SU-DHL-6 (cell line): Measurements from ENCODE around the gene HEY2.

Experiments used
- H2AFZ ChIP-seq: fragments of 200-600 bp; sonication (generic); 2 replicates; pipeline ENCODE4 v1.6.1; 2014; ENCODE audit warnings: low read depth, mild to moderate bottlenecking, moderate library complexity, mixed read lengths, antibody characterized with exemption, low read length; ENCODE audit not compliant: severe bottlenecking
- H3F3A ChIP-seq: fragments of 200-600 bp; shearing (Covaris generic); 2 replicates; pipeline ENCODE4 v1.6.0; 2016; ENCODE audit warnings: antibody characterized with exemption, mild to moderate bottlenecking; ENCODE audit not compliant: insufficient read depth
- H3K27ac ChIP-seq: fragments of 200-600 bp; sonication (generic); 2 replicates; pipeline ENCODE4 v1.5.1; 2016; ENCODE audit warnings: low read depth, mild to moderate bottlenecking, low read length, moderate library complexity, mixed read lengths
- H3K27me3 ChIP-seq: fragments of 200-600 bp; sonication (generic), shearing (Covaris generic); 2 replicates; pipeline ENCODE4 v1.6.0; 2014; ENCODE audit warnings: mild to moderate bottlenecking, low read length
- H3K36me3 ChIP-seq: fragments of 200-600 bp; sonication (generic); 2 replicates; pipeline ENCODE4 v1.6.1; 2014; ENCODE audit warnings: mild to moderate bottlenecking, low read length, mixed read lengths
- H3K4me2 ChIP-seq: fragments of 300-600, 200-600 bp; shearing (Covaris generic), sonication (generic); 2 replicates; pipeline ENCODE4 v1.6.0; 2014; ENCODE audit warnings: low read length, low read depth, mild to moderate bottlenecking; ENCODE audit not compliant: poor library complexity, severe bottlenecking
- H3K4me3 ChIP-seq: fragments of 200-600 bp; sonication (generic); 2 replicates; pipeline ENCODE4 v1.5.1; 2014; ENCODE audit warnings: antibody characterized with exemption, low read length, mild to moderate bottlenecking, mixed read lengths; ENCODE audit not compliant: insufficient read depth, poor library complexity, severe bottlenecking
- H3K79me2 ChIP-seq: fragments of 200-600 bp; sonication (generic); 2 replicates; pipeline ENCODE4 v1.6.1; 2014; ENCODE audit warnings: mild to moderate bottlenecking, low read length, moderate library complexity; ENCODE audit not compliant: insufficient read depth
- H3K9ac ChIP-seq: fragments of 200-600 bp; sonication (generic); 2 replicates; pipeline ENCODE4 v1.7.0; 2014; ENCODE audit warnings: mild to moderate bottlenecking, low read length
- H3K9me2 ChIP-seq: fragments of 200-600 bp; sonication (generic); replicated peaks from 2 replicates; pipeline ENCODE4 v1.6.1; 2014; ENCODE audit warnings: low read length; ENCODE audit not compliant: insufficient read depth
- H3K9me3 ChIP-seq: fragments of 200-600 bp; sonication (generic); 2 replicates; pipeline ENCODE4 v1.6.1; 2014; ENCODE audit warnings: low read length, mixed read lengths; ENCODE audit not compliant: insufficient read depth
- H4K20me1 ChIP-seq: fragments of 200-600 bp; sonication (generic); 2 replicates; pipeline ENCODE4 v1.6.1; 2014; ENCODE audit warnings: low read depth, mild to moderate bottlenecking, antibody characterized with exemption, low read length, moderate library complexity, mixed read lengths
- EZH2phosphoT487 ChIP-seq: fragments of 200-600 bp; sonication (generic), shearing (Covaris generic); conservative IDR thresholded peaks from 2 replicates; pipeline ENCODE4 v1.6.1; 2018; ENCODE audit warnings: mild to moderate bottlenecking, antibody characterized with exemption, low read length, moderate library complexity, mixed read lengths
- TF ChIP-seq, protein P1 (sequence below): fragments of 200-600 bp; sonication (generic); IDR thresholded peaks from one replicate; pipeline ENCODE4 v1.5.1; 2017; ENCODE audit warnings: antibody characterized with exemption, mild to moderate bottlenecking, low read length, moderate library complexity; ENCODE audit not compliant: insufficient read depth, poor library complexity, severe bottlenecking

Gene HEY2

DNA sequence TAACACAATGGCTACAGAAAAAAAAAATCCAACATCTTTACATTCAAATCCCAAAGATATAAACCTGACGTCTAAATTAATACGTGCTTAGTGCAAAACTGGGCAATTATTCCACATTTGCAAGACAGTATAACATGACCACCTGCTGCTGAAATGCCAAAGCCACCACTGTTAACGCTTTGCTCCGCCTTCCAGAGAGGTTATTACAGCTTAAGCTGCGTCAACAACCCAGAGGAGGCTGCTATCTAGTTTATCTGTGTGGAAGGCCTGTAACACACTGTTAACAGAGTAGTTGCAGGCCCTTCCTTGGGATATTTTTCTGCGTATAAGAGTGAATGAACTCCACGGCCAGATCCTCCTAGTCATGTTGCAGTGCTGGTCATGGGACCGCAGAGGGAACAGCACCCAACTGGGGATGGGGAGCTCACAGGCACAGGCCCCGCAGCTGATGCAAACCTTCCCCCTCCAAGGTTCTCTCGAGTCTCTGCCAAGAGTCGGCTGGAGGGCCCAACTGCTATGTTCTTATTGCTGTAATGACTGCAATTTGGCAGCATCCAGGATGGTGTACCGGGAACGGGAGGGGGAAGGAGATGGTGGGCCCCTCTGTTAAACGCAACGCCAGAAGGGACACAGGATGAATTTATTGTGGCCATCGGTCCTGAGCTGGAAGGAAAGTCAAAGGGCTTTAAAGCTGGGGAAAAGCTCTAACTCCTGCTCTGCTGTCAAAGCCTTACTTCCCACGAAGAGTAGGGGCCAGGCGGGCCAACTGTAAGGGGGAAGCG lies 40.3 kb downstream of the HEY2 start:
- Histone ChIP-seq H3K27ac (peak overlapping the region; percentile 97), H3F3A (peaks cover 37% of the 10 kb centered on the region), H3K27me3 (no peaks in the 10 kb centered on the region), H3K9me2 (no peaks in the 10 kb centered on the region), H3K79me2 (peaks cover 41% of the 10 kb centered on the region), H3K9me3 (no peaks in the 10 kb centered on the region), H3K4me3 (peak overlapping the region; percentile 78), H3K36me3 (no peaks in the 10 kb centered on the region), H4K20me1 (no peaks in the 10 kb centered on the region), H3K4me2 (peak overlapping the region; percentile 87), H3K9ac (peak overlapping the region; percentile 82), H2AFZ (peak overlapping the region; percentile 42)
- TF ChIP-seq, protein P1, sequence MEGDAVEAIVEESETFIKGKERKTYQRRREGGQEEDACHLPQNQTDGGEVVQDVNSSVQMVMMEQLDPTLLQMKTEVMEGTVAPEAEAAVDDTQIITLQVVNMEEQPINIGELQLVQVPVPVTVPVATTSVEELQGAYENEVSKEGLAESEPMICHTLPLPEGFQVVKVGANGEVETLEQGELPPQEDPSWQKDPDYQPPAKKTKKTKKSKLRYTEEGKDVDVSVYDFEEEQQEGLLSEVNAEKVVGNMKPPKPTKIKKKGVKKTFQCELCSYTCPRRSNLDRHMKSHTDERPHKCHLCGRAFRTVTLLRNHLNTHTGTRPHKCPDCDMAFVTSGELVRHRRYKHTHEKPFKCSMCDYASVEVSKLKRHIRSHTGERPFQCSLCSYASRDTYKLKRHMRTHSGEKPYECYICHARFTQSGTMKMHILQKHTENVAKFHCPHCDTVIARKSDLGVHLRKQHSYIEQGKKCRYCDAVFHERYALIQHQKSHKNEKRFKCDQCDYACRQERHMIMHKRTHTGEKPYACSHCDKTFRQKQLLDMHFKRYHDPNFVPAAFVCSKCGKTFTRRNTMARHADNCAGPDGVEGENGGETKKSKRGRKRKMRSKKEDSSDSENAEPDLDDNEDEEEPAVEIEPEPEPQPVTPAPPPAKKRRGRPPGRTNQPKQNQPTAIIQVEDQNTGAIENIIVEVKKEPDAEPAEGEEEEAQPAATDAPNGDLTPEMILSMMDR: no peak
- TF ChIP-seq EZH2phosphoT487: no peak

DNA sequence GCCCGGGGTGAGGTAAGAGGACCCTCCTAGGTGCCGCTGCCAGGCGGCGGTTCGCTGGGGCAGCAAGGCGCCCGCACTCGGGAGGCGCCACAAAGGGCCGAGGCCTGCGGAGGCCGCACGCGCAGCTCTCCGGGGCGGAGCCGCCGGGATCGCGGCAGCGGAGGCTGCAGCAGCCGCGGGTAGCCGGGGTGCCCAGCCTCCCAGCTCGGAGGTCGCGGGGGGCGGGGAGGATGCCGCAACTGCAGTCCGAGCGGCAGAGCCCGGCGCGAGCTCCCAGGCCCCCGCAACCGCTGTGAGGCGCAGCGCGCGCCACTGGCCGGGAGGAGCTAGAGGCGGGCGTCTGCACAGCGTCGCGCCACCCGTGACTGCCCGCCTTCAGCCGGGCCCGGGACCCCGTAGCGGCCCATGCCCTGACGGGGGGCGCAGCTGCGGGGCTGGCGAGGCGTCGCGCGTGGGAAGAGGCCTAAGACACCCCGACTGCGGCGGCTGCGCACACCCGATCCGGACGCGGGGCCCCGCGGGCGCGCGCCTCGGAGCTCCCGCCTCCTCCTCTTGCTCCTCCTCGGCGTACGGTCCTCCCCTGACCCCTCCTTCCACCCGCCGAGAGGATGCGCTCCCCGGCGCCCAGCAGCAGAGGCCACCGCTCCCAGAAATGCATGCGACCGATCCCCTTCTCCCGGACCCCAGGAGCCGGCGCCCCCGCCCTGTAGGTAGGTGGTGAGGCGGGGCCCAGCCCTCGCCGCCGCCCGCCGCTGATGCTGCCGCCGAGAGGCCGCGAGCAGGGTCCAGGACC lies 41.1 kb downstream of the HEY2 start, which contains the start of gene NCOA7:
Gene NCOA7, plus strand, starts transcription at position 603 of the 793 bp plus-strand sequence. CDS start 24,395 bp downstream, outside the sequence.
- peaks cover 47% of the 10 kb centered on the region for H3K79me2 ChIP-seq

DNA sequence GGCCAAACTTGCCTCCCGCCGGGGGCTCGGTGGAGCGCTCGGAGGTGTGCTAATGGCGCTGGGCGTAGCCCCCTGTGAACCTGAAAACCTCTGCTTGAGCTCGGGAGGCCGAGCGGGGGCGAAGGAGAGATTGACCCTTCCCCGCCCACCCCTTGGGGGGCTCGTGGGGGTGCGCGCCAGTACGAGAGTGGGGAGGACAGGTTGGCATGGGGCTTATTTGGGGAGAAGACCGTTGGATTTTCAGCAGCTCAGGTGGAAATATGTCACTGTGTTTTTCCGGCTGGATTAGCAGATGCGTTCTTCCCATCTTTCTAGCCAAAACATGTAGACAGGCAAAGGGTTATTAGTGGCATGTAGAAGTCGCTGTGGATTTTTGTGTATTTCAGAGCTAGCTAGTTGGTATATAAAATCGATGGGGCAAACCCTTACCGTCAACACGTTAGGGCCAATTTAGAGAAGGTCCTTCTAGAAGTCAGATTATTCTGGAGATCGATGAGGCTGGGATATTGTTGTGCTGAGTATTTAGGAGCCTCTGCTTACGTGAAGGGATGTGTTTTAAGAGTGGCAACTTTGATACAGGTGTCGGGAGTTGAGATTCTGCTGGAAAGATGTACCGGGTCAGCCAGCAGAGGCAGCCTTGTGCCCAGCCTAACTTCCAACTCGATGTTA lies 41.9 kb downstream of the HEY2 start:
- Histone ChIP-seq H3K4me3 (peak overlapping the region; percentile 78), H2AFZ (peak overlapping the region; percentile 42), H4K20me1 (no peaks in the 10 kb centered on the region), H3K27ac (peak overlapping the region; percentile 97), H3K4me2 (peak overlapping the region; percentile 87), H3K9me3 (no peaks in the 10 kb centered on the region), H3K36me3 (no peaks in the 10 kb centered on the region), H3K9ac (peak overlapping the region; percentile 82), H3K79me2 (peaks cover 55% of the 10 kb centered on the region), H3K9me2 (no peaks in the 10 kb centered on the region), H3F3A (peaks cover 39% of the 10 kb centered on the region), H3K27me3 (no peaks in the 10 kb centered on the region)
- no peak for TF ChIP-seq EZH2phosphoT487
- TF ChIP-seq, protein P1: peak; percentile 45

More for the DNA sequence above, 41.1 kb downstream of the HEY2 start, which contains the start of gene NCOA7:
- peaks cover 40% of the 10 kb centered on the region for H3F3A ChIP-seq
- no peaks in the 10 kb centered on the region for H3K9me3 ChIP-seq
- H3K27ac ChIP-seq: peak within 1 kb of the TSS; percentile 97
- peak within 1 kb of the TSS; percentile 82 for H3K9ac ChIP-seq
- no peaks in the 10 kb centered on the region for H3K36me3 ChIP-seq
- H3K27me3 ChIP-seq: no peaks in the 10 kb centered on the region
- no peaks in the 10 kb centered on the region for H4K20me1 ChIP-seq
- H3K4me2 ChIP-seq: peak within 1 kb of the TSS; percentile 87
- H3K4me3 ChIP-seq: peak within 1 kb of the TSS; percentile 78
- TF ChIP-seq, protein P1: no peak
- no peak for TF ChIP-seq EZH2phosphoT487
- no peaks in the 10 kb centered on the region for H3K9me2 ChIP-seq
- peak within 1 kb of the TSS; percentile 42 for H2AFZ ChIP-seq
